LNCAP (cell line): ENCODE results near the gene FBXL17.

Experiments
- CTCF ChIP-seq: fragments of 450-650 bp; IDR thresholded peaks from 2 replicates; pipeline ENCODE4 v1.5.1; 2017; ENCODE audit warnings: mild to moderate bottlenecking

Gene FBXL17

GRCh38 chr5:108113950-108114349 is 267.9 kb downstream of the FBXL17 start:
- no peak for TF ChIP-seq CTCF

- TF ChIP-seq CTCF: no peak
Observed at GRCh38 chr5:108111736-108112135, 270.2 kb downstream of the FBXL17 start.

- no peak for TF ChIP-seq CTCF
Observed at GRCh38 chr5:108109059-108109458, 272.8 kb downstream of the FBXL17 start.

GRCh38 chr5:108104448-108104847 is 277.4 kb downstream of the FBXL17 start:
- TF ChIP-seq CTCF: no peak

GRCh38 chr5:108102463-108102862 is 279.4 kb downstream of the FBXL17 start:
- TF ChIP-seq CTCF: no peak

GRCh38 chr5:108101821-108102220 is 280.1 kb downstream of the FBXL17 start:
- no peak for TF ChIP-seq CTCF

- no peak for TF ChIP-seq CTCF
Observed at GRCh38 chr5:108101130-108101529, 280.8 kb downstream of the FBXL17 start.

GRCh38 chr5:108094800-108095199 is 287.1 kb downstream of the FBXL17 start:
- no peak for TF ChIP-seq CTCF
